Measurements from ENCODE around the gene CNBD2. TPM values are rescaled to one million over a fixed set of nuclear protein-coding genes. Genes with fewer than 3 reads are reported as not detected.

CNBD2 gene
- total and polyA plus RNA-seq, 2 donors (not counting 1 experiment from before 2014, with no cell fraction given): 8.5 to 19.2 TPM

DNA sequence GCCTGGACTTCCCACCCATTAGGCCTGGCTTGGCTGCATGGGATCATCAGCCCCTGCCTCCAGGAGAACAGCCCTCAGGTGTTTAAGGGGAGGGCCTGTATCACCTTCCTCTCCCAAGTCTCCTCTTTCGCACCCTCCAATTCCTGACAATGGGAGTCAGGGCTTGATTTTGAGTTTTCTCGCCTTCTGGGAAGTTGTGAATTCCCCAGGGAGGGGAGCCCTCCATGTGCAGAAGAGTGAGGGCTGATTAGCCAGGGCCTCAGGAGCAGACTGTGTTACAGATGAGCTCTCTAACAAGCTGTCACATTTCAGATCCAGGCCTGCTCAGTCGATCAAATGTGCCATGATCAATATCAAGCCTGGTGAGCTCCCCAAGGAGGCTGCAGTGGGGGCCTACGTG, 42.4 kb downstream of the CNBD2 start:
- H3K27ac ChIP-seq (ENCODE audit: low read length in 2 of 2): no peak overlapping the region
- WGBS (ENCODE audit: insufficient coverage): 82% methylated on average over 3 of the region's 4 CpGs
- no peaks in the 10 kb centered on the region for H4K20me1 ChIP-seq (ENCODE audit: control insufficient read depth, insufficient read depth, low read length, poor library complexity, severe bottlenecking)
- H3K79me2 ChIP-seq (ENCODE audit: control insufficient read depth, insufficient read depth, low read length): no peaks in the 10 kb centered on the region
- no peak overlapping the region for H3K9ac ChIP-seq (ENCODE audit: low read length)
- H3K27ac Mint-ChIP-seq: no peak overlapping the region
- H3K4me1 Mint-ChIP-seq: no peaks in the 10 kb centered on the region
- no peak overlapping the region for H3K4me3 ChIP-seq (ENCODE audit: control extremely low read depth in 1 of 5, extremely low read depth in 1 of 5, insufficient read depth in 1 of 5, low read depth in 2 of 5, low read length in 4 of 5)
- intact Hi-C loops (cut with micrococcal nuclease): no loop called here
- no peaks in the 10 kb centered on the region for H3K9me3 ChIP-seq (ENCODE audit: control extremely low read depth in 1 of 3, control insufficient read depth in 2 of 3, insufficient read depth in 1 of 3, low read length in 2 of 3)
- H3K4me3 Mint-ChIP-seq: no peak overlapping the region
- no peaks in the 10 kb centered on the region for H3K36me3 ChIP-seq (replicated peaks in 1 of 2; ENCODE audit: control extremely low read depth in 1 of 2, control insufficient read depth in 1 of 2, extremely low read depth in 1 of 2, insufficient read depth in 2 of 2, low read length in 1 of 2)
- H3K27me3 Mint-ChIP-seq: peaks cover 2% of the 10 kb centered on the region
- no peak for ATAC-seq (ENCODE audit: low read depth)
- CTCF ChIA-PET: no interaction called here
- H3K4me2 ChIP-seq (replicated peaks; ENCODE audit: low read depth, low read length, poor library complexity, severe bottlenecking): no peak overlapping the region
- no peaks in the 10 kb centered on the region for H3K4me1 ChIP-seq (ENCODE audit: control insufficient read depth in 2 of 2, insufficient read depth in 2 of 2, low read length in 2 of 2)
- no peaks in the 10 kb centered on the region for H3K9me3 Mint-ChIP-seq (ENCODE audit: insufficient read depth)
- TF ChIP-seq EZH2 (IDR thresholded peaks at IDR 0.05; ENCODE audit: borderline replicate concordance, insufficient read depth, low read depth, low read length, poor library complexity, severe bottlenecking): no peak
- TF ChIP-seq, protein P1, sequence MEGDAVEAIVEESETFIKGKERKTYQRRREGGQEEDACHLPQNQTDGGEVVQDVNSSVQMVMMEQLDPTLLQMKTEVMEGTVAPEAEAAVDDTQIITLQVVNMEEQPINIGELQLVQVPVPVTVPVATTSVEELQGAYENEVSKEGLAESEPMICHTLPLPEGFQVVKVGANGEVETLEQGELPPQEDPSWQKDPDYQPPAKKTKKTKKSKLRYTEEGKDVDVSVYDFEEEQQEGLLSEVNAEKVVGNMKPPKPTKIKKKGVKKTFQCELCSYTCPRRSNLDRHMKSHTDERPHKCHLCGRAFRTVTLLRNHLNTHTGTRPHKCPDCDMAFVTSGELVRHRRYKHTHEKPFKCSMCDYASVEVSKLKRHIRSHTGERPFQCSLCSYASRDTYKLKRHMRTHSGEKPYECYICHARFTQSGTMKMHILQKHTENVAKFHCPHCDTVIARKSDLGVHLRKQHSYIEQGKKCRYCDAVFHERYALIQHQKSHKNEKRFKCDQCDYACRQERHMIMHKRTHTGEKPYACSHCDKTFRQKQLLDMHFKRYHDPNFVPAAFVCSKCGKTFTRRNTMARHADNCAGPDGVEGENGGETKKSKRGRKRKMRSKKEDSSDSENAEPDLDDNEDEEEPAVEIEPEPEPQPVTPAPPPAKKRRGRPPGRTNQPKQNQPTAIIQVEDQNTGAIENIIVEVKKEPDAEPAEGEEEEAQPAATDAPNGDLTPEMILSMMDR (IDR thresholded peaks at IDR 0.05): no peak
- no peak for DNase-seq
- no peaks in the 10 kb centered on the region for H3K27me3 ChIP-seq (replicated peaks in 1 of 4; ENCODE audit: control extremely low read depth in 1 of 4, control insufficient read depth in 3 of 4, insufficient read depth in 4 of 4, low read length in 3 of 4)
- no peak overlapping the region for H2AFZ ChIP-seq (ENCODE audit: insufficient read depth, low read depth, low read length, poor library complexity, severe bottlenecking)
- POLR2A ChIA-PET: no interaction called here

DNA sequence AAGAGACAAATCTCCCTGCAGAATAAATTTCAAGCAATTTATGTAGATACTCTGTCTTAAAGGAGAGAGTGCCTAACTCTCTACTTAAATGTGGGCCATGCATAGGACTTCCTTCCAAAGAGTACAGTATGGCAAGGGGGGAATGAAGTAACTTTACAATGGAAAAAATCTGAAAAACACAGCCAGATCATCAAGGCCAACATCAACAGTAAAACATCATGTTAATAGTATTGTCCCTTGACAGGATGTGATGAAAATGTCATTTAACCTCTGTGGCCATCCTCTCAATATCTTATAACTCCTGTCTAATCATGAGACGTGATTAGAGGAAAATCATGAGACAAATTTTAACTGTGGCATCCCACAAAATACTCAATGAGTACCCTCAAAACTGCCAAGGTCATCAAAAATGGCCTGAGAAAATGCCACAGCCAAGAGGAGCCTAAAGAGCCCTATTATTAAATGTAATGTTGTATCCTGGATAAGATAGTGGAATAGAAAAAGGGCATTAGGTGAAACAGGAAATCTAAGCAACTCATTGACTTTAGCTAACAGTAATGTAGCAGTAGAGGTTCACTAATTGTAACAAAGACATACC, 47.5 kb downstream of the CNBD2 start:
- POLR2A ChIA-PET: no interaction called here
- H3K4me1 Mint-ChIP-seq: no peaks in the 10 kb centered on the region
- no peak for ATAC-seq (ENCODE audit: low read depth)

More for the DNA sequence above, 47.5 kb downstream of the CNBD2 start:
- TF ChIP-seq, protein P1 (IDR thresholded peaks at IDR 0.05): no peak
- no peak for TF ChIP-seq EZH2 (IDR thresholded peaks at IDR 0.05; ENCODE audit: borderline replicate concordance, insufficient read depth, low read depth, low read length, poor library complexity, severe bottlenecking)
- Histone ChIP-seq H2AFZ (ENCODE audit: insufficient read depth, low read depth, low read length, poor library complexity, severe bottlenecking) (no peak overlapping the region), H4K20me1 (ENCODE audit: control insufficient read depth, insufficient read depth, low read length, poor library complexity, severe bottlenecking) (no peaks in the 10 kb centered on the region), H3K27me3 (replicated peaks in 1 of 4; ENCODE audit: control extremely low read depth in 1 of 4, control insufficient read depth in 3 of 4, insufficient read depth in 4 of 4, low read length in 3 of 4) (no peaks in the 10 kb centered on the region), H3K27ac (ENCODE audit: low read length in 2 of 2) (no peak overlapping the region), H3K4me3 (ENCODE audit: control extremely low read depth in 1 of 5, extremely low read depth in 1 of 5, insufficient read depth in 1 of 5, low read depth in 2 of 5, low read length in 4 of 5) (no peak overlapping the region), H3K9ac (ENCODE audit: low read length) (no peak overlapping the region), H3K4me1 (ENCODE audit: control insufficient read depth in 2 of 2, insufficient read depth in 2 of 2, low read length in 2 of 2) (no peaks in the 10 kb centered on the region), H3K9me3 (ENCODE audit: control extremely low read depth in 1 of 3, control insufficient read depth in 2 of 3, insufficient read depth in 1 of 3, low read length in 2 of 3) (no peaks in the 10 kb centered on the region), H3K36me3 (replicated peaks in 1 of 2; ENCODE audit: control extremely low read depth in 1 of 2, control insufficient read depth in 1 of 2, extremely low read depth in 1 of 2, insufficient read depth in 2 of 2, low read length in 1 of 2) (no peaks in the 10 kb centered on the region), H3K79me2 (ENCODE audit: control insufficient read depth, insufficient read depth, low read length) (no peaks in the 10 kb centered on the region), H3K4me2 (replicated peaks; ENCODE audit: low read depth, low read length, poor library complexity, severe bottlenecking) (no peak overlapping the region)
- CTCF ChIA-PET: interaction anchor here (1.8 to 1.9 kb wide), 2 partner anchors 23 to 123 kb away, joined by 6 read pairs; no protein-coding TSS in a partner anchor
- intact Hi-C loops (cut with micrococcal nuclease): no loop called here
- H3K27me3 Mint-ChIP-seq: peaks cover 15% of the 10 kb centered on the region
- H3K27ac Mint-ChIP-seq: no peak overlapping the region
- H3K4me3 Mint-ChIP-seq: no peak overlapping the region
- H3K9me3 Mint-ChIP-seq (ENCODE audit: insufficient read depth): no peaks in the 10 kb centered on the region
- WGBS (ENCODE audit: insufficient coverage): no CpG with 5 or more reads among the region's 1 CpG
- DNase-seq: no peak

Data from B cell (primary cell).